Measurements from ENCODE around the gene KCNQ1.

The KCNQ1 gene

DNA sequence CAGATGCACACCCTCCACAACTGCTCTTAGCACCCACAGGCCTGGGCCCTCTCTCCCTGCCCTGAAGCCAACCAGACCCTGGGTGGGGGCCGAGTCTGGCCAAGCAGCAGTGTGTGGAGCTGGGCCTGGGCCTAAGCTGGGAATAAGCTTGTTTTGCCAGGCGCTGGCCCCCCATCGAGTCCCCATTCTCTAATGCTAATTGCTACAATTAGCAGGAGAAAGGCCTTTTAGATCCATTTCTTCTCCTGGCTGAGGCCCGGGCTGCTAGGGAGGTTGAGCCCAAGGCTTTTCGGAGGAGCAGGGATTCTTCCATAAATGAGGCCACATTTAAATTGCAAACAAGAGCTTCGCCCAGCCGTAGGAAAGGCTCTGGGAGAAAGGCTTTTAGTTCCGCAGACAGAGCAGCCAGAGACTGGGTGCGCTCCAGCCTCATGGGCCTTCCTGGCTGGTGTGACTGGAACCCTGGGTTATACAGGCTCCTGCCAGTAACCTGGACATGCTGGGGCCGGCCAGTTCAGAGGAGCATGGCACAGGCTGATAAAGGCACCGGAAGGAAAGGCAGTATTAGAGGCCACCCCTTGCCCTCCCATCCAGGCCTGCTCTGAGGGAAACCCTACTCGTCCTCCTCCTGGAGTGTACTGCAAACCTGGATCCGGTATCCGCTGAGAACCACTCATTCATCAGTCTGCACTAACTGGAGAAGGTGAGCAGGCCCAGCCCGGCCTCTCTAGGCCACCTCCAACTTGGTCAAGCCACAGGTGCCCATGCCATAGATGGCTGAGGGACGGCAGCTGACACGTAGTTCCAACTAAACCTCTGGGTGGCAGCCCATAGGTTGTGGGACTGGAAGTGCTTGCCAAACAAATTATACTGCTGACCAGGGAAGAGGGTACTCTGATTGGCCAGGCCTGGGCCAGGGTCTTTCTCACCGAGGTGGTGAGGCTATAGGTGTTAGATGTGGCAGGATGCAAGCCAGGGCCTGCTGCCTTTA is 248.8 kb downstream of the KCNQ1 start:
- TF ChIP-seq, protein P1, sequence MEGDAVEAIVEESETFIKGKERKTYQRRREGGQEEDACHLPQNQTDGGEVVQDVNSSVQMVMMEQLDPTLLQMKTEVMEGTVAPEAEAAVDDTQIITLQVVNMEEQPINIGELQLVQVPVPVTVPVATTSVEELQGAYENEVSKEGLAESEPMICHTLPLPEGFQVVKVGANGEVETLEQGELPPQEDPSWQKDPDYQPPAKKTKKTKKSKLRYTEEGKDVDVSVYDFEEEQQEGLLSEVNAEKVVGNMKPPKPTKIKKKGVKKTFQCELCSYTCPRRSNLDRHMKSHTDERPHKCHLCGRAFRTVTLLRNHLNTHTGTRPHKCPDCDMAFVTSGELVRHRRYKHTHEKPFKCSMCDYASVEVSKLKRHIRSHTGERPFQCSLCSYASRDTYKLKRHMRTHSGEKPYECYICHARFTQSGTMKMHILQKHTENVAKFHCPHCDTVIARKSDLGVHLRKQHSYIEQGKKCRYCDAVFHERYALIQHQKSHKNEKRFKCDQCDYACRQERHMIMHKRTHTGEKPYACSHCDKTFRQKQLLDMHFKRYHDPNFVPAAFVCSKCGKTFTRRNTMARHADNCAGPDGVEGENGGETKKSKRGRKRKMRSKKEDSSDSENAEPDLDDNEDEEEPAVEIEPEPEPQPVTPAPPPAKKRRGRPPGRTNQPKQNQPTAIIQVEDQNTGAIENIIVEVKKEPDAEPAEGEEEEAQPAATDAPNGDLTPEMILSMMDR (IDR thresholded peaks at IDR 0.05; ENCODE audit: insufficient read depth, missing control alignments) = no peak
- DNase-seq (ENCODE audit: insufficient read length, low spot score) = no peak
- FAIRE-seq = no peak

DNA sequence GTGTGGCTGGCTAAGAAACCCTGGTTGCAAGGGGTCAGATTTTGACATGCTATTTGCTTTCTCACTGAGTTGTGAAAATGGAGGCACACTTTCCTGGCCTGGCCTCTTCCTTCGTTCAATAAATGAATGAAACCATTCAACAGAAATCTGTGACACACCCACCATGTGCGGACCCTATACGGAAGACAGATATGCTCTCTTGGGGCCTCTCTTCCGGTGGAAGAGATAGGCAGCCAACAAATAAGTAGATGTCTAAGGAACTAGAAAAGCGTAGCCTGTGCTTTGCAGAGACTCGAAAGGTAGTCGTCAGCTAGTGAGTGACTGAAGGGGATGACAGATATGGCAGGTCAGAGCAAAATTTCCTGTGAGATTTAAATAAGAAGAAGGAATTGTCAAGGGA is 249.7 kb downstream of the KCNQ1 start:
- DNase-seq (ENCODE audit: insufficient read length, low spot score) (no peak), FAIRE-seq (no peak)
- TF ChIP-seq, protein P1 (IDR thresholded peaks at IDR 0.05; ENCODE audit: insufficient read depth, missing control alignments) = no peak

DNA sequence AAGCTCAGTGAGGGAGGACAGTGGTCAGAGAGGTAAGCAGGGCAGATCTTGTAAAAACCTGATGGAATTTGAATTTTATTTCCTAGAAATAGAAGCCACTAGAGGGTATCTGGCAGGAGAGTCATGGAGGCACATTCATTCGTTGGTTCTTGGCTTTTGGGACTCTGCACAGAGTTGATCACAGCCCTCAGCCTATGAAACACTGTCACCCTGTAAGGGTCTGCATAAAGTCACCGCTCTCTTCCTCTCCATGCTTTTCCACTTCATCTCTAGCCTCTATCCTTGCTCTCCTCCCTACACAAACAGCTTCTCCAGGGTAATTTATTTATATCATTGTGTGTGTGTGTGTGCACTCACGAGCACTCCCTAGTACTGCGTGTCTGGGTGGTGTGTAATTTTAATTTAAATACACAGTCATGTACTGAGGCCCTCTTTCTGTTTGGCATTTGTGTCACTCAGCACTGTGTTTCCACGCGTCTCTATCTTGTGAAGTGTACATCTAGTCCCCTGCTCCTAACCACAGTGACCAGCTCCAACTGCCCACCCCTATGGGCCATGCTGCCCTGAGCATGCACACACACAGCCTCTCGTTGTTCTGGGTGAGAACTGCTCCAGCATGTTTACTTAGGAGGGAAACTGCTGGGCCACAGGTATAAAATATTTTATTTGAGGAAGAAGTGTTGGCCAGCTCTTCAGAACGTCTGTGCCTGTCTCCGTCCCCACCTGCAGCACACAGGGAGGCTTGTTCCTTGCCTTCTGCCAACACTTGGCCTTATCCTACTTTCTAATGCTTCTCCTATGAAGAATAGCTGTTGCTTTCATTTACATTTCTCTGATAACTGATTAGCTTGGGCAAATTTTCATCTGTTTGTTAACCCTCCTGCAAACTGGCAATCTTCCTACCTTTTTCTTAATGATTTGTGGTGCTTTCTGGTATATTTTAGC is 250.5 kb downstream of the KCNQ1 start:
- no peak for DNase-seq (ENCODE audit: insufficient read length, low spot score)
- TF ChIP-seq, protein P1 (IDR thresholded peaks at IDR 0.05; ENCODE audit: insufficient read depth, missing control alignments) = no peak
- FAIRE-seq = no peak

DNA sequence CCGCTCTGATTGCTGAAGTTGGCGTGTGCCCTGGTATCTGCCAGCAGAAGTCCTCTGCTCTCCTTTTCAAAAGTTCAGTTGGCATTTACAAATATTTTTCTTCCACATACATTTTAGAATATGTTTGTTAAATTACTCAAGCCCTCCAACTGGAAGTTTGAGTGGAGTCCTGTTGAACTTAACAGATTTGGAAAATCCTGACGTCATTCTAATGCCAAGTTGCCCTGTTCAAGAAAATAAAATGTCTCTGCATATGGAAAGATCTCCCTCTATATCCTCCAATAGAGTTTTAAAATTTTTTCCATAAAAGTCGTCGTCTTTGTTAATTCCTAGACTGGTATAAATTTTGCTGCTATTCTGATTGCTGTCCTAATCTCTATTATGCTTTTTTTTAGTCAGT is 251.6 kb downstream of the KCNQ1 start:
- TF ChIP-seq, protein P1 (IDR thresholded peaks at IDR 0.05; ENCODE audit: insufficient read depth, missing control alignments) = no peak
- no peak for DNase-seq (ENCODE audit: insufficient read length, low spot score)
- FAIRE-seq = no peak

DNA sequence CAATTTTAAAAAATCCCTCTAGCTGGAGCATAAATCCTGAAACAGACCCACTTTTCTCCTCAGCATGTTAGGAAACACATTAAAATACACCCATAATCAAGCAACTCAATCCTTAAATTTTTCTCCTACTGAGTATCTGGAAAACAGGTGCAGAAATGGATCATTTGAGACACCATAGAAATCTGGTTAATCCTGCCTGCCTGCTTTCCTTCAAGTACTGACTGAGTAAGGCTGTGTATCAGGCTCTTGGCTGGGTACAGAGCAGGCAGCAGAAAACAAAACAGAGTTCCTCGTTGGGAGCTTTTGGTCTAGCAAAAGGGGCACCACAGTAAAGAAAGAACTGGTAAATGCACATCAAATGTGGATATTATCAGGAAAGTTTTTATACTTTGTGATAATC is 253.1 kb downstream of the KCNQ1 start:
- TF ChIP-seq, protein P1 (IDR thresholded peaks at IDR 0.05; ENCODE audit: insufficient read depth, missing control alignments) = no peak
- no peak for FAIRE-seq
- DNase-seq (ENCODE audit: insufficient read length, low spot score) = no peak

DNA sequence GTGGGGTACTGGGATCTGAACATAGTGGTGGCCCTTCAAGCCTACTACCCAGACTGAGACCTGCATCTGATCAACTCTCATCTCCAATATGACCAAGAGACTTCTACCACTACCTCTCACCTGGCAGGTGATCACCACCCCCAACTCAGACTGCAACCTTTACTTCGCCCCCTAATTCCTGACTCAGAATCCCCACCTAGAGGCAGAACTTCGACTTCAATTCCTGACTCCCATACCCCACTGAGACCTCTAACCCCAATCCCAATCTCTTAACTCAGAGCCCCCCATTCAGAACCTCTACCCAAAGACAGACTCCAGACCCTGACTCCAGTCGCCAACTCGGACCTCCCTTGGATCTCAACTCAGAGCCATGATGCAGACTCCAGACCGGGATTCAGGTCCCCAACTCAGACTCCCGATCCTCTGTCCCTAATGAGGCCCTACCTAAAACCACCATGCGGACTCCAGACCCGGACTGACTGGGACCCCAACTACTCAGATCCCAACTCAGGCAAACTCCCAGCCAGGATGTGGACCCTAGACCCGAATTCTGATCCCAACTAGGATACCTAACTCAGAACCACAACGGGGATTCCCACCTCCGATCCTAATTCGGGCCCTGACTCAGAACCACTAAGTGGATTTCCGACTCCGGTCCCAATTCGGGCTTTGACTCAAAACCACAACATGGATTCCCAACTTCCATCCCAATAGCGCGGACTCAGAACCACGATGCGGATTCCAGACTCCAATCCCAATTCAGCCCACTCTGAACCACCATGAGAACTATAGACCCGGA is 253.8 kb downstream of the KCNQ1 start:
- DNase-seq (ENCODE audit: insufficient read length, low spot score) = no peak
- no peak for FAIRE-seq
- TF ChIP-seq, protein P1 (IDR thresholded peaks at IDR 0.05; ENCODE audit: insufficient read depth, missing control alignments) = no peak
